ENCODE measurements around the gene MEGF11.
A peak's percentile ranks its signal among the peaks of the same experiment; 100 is the strongest.

MEGF11 gene

DNA sequence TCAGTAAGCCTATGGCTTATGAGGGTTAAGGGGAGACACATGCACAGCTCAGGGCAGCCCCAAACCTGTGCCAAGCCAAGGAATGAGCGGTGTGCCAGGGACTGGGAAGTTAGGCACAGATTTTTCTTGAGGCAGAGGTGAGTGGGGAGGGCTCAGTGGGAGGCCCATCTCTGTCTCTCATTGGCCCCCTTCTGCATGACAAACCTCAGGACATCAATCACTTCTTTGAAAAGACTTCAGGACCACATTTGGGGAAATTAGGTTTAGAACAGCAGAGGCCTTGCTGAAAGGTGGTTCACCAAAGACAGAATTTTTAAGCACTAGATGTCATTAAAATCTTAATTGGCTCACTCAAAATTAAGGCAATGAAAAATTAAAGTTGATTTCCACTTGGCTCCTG is 327.1 kb downstream of the MEGF11 start:
- DNase-seq = no peak

DNA sequence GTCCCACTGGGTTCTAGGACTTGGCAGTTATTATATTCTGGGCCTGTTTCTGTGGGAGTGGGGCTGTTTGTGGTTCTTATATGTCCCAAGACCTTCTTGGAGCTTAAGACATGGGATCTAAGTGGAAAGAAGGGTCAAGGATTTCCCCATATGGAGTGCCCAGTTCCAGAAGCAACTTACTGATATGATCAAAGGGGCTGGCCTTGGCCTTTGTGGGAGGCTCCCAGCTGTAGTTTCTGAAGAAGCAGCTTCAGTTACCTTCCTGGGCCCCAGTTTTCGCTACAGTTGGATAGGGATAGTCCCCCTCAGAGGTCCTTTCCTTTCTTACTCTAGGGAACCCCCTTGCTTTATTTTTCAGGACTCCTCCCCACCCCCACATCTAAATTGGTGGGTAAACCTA is 328.2 kb downstream of the MEGF11 start:
- DNase-seq = no peak

DNA sequence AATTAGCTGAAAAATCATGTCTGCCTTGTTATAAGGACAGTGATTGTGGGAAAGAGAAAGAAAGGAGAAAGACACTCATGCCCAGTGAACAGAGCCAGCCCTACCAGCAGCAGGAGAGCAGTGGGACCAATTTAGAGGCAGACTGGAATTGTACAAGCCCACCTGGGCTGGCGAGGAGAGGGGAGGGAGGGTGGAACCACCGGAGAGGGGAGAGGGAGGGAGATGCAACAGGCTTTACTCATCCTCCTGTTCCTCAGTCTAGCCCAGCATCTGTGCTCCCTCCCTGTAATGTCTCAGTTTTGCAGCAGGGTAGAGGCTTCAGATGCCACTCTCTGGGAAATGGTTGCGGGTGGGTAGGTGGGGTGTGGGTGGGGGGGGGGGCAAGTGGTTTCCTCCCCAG is 329.5 kb downstream of the MEGF11 start:
- DNase-seq = no peak

DNA sequence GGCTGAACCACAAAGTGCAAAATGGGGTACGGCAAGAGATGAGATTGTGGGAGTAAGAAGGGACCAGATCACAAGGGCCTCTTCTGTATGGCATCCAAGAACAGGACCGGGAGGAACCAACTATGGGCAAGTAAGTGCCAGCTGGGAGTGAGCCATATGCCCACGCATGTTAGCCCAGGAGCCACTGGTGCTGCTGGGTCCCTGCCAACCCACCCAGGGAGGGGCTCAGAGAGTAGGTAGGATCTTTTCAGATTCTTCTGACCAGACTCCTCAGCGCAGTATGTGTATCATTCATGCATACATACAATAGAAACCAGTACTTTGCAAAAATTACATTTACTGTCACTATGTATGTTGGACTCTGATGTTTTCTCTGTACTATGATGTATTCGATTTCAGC is 330.3 kb downstream of the MEGF11 start:
- no peak for DNase-seq

DNA sequence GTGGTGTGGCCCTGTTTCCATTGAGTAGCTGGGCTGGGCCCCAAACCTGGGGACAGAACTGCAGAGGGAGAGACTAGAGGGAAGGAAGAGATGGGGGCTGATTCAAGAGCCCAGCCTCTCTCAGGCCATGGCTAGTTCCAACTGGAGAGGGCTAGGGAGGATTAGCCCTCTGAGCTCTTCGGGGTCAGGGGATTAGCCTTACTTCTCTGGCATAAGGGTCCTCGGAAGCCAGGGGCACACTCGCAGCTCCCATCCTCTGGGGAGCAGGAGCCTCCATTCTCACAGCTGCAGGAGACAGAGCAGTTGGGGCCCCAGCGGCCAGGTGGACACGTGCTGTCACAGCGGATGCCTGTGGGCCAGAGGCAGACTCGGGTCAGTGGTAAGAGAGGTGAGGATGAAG is 330.9 kb downstream of the MEGF11 start:
- no peak for DNase-seq

DNA sequence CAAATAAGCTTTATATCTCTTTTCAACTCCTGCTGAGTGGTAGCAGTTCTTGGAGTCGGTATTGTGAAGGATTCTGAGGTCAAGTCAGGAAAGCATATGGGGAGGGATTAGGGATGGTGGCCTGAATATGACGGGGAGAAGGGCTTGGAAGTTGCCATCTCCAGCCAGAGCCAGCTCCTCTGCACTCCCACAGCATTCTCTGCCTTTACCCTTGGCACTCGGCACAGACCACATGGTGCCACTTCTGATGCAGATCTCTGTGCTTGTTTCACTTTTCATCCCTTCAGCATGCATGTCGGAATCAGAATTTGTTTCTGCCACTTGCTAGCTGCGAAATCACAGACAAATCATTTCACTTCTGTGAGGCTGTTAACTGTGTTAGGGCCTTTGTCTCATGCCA is 331.8 kb downstream of the MEGF11 start:
- no peak for DNase-seq

DNA sequence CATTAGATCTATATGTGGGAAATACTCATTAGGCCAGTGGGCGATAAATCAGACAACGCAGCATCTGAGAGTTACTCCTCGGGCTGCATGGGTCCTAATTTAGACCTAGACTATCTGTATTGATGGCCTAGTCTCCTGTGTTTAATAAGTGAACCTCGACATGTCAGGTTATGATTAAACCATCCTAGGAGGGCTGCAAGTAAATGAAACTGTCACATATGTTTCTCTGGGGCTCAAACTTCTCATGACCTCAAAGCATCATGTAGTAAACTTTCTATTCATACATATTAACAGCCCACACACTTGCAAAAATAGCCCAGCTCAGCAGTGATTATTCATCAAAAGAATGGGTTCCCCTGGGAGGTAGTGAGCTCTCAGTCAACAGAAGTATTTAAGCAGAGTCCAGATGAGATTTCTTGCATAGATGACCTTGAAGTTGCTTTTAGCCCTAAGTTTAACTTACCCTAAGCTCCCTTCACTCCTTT is 332.7 kb downstream of the MEGF11 start:
- no peak for DNase-seq

DNA sequence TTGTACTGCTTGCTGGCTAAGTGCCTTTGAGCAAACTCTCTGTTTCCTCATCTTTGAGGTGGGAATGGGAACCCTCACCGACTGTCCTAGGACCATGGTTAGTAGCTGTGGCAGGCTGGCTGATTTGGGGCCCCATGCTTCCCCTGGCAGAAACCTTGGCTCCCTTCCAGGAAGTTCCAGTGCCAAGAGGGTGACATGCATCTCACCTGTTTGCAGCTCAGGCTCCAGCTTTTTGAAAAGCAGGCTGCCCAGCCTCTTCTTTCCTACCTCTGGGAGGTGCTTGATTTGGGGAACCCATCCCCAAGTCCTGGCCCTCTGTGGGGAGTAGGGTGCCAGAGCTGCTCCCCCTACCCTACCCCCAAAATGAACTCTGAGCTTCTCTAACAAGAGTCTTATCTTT is 333.4 kb downstream of the MEGF11 start:
- no peak for DNase-seq

DNA sequence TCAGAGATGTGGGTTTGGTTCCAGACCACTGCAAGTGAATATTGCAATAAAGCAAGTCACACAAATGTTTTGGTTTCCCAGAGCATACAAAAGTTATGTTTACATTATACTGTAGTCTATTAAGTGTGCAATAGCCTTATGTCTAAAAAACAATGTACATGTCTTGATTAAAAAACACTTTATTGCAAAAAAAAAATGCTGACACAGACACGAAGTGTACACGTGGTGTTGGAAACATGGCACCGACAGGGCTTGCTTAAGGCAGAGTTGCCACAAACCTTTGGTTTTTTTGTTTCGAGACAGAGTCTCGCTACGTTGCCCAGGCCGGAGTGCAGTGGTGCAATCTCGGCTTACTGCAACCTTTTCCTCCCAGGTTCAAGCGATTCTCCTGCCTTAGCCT is 334.2 kb downstream of the MEGF11 start:
- no peak for DNase-seq

DNA sequence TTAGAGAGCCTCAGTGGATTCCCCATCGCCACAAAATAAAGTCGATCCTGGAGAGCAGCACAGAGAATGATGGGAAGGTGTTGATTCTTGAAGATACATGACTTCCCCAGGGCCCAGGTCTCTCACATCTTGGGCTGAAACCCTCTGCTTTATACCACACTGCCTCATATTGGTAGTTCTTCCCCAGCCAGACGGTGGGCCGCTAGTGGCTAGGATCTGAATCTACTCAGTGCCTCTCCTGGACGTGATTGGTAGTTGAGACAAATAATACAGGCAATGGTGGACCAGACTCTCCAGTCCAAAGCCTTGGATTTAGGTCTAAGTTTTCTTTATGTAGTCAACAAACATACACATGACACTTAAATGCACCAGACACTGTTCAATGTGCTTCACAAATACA is 334.6 kb downstream of the MEGF11 start:
- no peak for DNase-seq

DNA sequence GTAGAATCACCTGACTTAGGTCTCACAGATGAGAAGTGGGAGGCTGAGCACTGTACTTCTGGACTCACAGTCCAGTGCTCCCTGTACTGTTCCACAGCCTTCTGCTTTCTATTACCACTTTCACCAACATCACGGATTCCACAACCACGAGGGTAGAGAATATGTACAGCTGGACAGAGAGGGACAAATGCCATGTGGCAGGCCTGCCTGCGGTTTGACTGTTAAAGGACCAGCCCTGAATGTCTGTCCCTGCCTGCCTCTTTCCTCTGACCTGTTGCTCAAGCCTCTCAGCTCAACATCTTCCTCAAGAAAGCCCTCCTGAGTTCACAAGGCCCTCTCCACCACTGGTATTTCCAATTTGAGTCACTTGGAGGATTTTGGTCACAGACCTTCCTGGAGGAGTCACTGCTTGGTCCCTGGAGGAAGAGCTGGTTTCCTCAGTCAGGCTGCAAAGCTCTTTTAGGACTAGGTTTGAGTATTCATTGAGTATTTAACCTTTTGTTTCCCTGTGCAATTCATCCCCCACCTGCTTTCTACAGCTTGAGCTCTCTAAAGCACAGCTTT is 335.1 kb downstream of the MEGF11 start:
- DNase-seq = no peak

DNA sequence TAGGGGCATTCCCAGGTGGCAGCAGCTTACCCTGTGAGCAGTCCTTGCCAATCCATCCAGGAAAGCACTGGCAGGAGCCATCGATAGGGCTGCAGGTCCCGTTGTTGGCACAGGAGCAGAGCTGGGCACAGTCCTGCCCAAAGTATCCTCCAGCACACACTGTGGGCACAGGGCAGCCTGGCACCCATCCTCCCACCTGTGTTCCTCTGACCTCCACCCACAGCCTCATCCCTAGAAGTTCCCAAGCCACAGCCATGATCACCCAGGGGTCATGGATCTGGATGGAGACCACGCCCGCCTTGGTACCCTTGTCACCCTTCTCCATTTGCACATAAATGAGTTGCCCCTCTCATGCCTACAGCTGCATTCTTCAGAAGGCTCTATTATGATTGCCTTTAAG is 335.6 kb downstream of the MEGF11 start:
- no peak for DNase-seq

DNA sequence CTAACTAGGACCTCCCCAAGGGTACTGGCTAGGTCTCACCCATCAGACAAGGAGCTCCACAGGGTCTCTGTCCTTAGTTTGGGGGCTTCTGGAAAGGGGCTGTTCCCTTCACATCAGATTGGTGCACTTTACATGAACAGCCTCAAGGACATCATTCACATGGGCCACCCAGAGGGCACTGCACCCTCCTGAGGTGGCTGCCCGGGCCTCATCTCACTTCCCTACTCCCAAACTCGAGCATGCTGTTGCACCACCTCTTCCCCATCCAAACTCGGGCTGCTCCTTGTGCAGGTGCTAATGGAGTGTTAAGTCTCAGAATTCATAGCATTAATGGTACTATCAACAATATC is 336.2 kb downstream of the MEGF11 start:
- no peak for DNase-seq

DNA sequence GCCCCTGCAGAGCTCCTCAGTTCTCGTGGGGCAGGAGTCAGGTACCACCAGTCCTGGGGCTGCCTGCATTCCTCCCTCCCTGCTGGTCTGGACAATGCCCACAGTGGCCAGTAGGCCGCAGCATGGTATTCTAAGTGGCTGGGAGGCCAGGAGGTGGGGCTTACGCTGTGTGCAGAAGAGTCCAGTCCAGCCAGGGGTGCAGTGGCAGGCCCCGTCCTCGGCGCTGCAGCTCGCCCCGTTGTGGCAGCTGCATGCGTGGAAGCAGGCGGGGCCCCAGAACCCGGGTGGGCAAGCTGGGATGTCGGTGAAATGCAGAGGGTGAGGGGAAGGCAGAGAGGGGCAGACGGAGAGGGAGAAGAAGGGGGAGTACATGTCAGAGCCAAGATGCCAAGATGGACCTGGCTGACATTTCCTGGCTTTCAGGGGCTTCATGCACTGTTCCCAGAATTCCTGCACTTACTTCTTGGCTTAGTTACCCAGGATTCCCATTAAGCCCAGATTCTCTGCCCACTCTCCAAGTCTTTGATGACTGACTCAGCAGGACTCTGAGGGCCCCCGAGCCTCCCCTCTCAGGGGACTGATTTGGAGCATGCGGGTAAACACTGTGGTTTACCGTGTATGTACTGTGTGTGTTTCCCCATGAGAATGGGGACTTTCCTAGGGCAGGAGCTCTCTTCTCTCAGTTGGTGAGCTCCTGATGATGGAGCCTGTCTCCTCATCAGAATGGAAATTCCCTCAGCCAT is 336.7 kb downstream of the MEGF11 start:
- DNase-seq = peak; percentile 65

DNA sequence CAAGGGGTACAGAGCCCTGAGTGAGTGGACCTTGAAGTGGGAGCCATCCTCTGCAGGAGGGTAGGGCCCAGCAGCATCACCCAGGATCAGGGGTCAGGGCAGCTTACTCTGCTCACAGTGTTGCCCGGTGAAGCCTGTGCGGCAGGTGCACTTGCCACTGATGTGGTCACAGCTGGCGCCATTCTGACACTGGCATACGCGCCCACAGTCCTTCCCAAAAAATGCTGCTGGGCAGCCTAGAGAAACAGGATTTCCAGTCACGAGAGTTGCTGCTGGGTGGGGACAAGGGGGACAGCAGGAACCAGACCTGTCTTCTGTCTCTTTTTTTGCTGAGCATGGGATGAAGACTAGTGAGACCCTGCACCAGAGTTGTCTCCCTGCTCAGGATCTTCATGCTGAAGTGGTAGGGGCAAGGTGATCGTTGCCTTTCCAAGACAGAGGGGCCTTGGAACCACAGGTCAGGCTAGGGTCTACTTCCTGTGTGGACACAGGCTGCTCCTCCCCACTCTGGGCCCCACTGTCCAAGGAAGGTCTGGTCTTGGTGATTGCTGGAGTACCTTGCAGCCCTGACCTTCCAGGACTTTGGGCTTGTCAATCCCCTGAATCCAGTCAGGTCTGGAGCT is 337.4 kb downstream of the MEGF11 start:
- DNase-seq = no peak

DNA sequence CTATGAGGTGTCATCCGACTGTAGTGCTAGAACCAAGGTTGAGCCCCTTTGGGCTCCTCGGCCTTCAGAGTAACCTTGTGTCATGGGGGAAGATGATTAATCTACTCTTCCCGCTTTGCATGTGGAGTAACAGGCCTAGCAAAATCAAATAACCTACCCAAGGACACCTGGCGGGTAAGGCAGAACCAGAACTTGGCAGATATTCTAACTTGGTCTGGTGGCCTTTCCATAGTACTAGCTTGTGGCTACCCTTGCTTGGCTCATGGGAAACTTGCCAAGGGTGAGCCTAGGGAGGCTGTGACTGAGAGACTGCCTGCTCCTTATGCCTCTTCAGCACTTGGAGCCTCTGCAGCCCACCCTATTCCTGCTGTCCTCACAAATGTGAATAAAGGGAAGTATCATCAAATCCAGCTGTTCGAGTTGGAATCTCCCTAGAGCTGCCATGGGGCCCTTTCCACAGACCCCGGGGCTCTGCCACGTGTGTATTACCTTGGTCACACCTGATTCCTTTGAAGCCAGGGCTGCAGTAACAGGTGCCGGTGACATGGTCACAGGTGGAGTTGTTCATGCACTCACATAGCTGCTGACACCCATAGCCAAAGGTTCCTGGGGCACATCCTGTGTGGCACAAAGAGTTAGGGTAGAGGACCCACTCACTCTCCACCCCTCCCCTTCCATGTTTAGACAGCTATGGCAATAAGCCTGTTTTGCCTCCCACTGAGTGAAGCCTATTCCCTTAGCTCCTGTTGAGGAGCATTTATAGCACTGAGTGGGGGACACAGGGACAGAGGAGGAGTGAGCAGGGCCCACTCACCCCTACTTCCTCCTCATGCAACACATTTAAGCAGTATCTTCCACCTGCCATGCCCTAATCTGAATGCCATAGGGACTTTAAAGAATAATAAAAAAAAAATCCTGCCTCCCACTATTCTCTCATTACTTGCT is 338.3 kb downstream of the MEGF11 start:
- no peak for DNase-seq

DNA sequence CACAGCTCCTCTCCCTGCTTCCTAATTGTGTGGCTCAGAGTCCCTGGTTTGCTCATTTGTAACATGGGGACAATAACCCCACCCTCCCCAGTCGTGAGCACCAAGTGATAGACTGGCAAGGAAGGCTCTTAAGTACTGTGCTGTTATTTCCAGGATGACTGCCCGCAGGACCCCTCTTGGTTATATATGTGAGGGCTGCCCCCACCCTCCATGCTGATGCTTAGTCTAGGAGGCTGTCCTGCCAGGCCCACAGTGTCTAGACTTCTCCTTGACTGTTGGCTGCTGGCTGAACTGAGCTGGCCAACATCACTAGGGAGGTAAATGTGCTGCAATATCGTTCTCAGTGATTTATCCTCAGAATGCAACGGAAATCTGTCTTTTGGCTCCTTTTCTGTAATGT is 339.2 kb downstream of the MEGF11 start:
- DNase-seq = no peak

DNA sequence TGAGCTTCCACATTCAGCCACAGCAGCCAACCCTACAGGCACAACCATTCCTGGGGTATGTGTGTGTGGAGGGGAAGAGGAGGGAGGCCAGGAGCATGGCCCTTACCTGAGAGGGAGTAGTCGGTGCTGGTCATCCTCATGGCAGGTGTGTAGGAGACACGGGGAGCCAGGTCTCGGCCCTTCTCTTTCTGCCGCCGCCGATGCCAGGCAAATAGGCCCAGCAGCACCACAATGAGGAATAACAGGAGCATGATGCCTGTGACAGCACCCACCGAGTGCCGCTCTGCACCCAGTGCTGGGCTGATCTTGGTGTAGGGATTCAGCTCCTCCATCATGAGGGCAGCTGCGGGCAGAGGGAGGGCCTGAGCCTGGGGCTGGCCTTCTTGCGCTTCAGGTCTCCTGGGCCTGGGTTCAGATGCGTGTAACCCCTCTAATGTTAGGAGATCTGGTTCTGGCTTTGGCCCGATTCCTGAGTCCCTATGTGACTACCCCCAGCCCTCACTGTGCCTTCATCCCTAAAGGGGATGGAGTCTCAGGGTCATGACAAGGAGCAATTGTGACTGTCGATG is 339.8 kb downstream of the MEGF11 start:
- no peak for DNase-seq

DNA sequence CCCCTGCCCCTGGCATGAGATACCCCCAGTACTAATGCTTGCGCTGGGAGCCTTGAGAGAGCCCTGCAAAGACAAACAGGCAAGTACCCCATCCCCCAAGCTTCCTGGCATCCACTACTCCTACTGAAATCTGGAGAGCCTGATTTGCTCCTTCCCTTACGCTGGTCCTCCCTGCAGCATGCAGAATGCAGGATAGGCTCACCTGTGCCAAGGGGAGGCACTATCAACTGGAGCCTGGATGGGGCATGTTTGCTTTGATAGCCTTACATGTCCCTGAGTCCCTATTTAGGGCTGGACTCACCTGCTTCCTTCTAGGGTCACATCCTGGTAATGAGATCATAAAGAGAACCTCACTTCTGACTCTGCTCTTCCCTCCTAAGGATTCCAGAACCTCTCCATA is 341.3 kb downstream of the MEGF11 start:
- DNase-seq = no peak

DNA sequence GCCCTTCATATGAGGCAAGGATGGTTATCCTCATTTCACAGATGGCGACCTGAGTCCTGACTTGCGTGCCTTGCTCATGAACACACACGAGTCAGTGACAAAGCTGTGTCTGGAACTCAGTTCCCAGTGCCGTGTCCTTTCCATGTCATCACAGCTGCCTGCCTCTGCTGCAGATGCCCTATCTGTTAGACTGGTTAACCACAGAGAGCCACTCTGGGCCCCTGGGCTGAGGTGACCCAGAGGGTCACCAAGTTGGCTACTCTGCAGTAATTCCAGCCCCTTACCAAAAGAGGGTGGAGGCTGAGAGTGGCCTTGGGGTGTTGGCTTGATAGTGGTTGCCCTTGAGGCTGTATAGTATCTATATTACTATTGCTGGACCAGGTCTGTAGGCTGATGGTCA is 343.2 kb downstream of the MEGF11 start:
- no peak for DNase-seq

DNA sequence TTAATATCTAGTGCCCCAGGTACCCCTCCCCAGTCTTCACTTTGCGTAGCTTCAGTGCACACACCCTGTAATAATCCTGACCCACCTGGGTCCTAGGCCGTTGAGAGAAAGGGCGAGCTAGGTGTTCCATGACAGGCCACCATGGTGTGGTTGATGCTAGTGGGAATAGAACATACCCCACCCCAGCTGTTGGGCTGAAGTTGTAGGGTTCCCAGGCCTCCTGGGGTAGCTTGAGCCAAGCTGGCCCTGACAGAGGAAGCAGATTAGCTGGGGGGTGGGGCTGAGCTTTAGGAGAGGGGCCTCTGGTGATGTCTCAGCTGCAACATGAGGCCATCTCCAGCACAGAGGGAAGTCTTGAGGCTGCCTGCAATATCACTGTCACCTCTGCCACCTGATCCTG is 343.7 kb downstream of the MEGF11 start:
- DNase-seq = no peak

DNA sequence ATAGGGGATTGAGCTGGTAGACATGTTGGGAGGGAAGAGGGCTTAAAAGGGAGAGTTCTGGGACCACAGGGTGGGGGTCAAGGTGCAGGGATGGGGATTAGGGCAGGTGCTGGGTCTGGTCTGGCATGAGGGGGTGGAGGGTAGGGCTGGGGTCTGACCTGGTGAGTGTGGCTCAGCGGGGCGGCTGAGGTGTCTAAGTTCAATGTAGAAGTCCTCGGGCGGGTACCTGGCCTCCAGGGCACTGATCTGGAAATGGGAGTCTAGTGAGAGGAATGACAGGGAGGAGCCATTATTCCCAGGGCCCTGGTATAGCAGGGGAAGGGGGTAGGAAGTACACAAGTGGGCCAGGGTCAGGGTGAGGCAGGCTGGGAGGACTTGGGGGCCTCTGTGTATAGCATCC is 344.7 kb downstream of the MEGF11 start:
- no peak for DNase-seq

DNA sequence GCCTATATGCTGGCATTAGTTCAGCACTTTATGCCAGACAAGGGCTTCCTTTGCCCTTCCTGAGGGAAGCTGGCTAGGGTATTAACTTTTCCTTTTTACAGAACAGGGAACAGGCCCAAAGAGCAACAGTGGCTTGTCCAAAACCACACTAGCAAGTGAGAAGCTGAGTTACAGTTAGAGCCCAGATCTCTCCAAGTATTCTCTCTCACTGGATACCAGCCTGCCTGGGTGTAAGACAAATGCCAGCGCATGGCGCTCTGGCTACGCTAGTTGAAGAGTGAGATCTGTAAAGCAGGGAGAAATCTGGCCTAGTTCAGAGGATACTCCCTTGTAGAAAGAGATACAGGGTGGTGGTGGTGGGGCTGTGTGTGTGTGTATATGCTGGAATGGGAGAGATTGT is 345.9 kb downstream of the MEGF11 start:
- DNase-seq = no peak
